ENCODE results near the gene SHISA7.

SHISA7 gene

DNA sequence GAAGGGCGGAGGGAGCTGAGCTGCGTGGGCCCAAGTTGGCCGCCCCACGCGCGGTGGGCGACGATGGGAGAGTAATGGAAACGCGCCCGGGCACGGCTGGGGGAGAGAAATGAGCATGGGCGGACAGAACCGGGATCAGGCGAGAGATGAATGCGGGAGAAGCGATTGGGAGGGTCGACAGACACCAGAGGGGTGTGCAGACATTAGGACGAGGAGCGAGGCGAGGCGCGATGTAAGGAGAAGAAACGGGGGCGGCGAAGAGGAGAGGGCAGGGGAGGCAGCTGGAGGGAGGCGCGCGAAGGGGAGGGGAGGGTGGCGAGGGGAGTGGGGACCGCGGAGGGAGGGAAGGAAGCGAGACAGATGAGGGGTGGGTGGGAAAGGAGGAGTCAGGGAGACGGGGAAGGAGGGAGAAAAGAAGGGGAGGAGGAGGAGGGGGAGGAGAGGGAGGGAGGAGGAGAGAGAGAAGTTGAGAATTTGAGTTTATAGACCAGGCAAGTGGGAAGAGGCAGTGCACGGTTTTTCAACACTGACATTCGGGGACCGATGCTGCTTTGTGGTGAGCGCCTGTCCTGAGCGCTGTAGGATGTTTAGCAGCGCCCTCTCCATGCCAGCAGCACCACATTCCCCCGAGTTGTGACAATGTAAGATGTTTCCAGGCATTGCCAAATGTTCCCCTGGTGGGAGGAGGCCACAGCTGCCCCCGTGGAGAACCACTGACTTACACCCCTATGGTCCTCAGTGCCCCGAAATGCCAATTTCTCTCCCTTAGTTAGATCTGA lies at the start of gene SHISA7:
TSS of gene SHISA7 (minus strand) at position 256 of the 779 bp plus-strand sequence. CDS start 437 bp downstream, outside the sequence.
- DNase-seq = no peak

- no peak for DNase-seq
Observed at GRCh38 chr19:55492362-55492944, 49.4 kb upstream of the SHISA7 start.

DNA sequence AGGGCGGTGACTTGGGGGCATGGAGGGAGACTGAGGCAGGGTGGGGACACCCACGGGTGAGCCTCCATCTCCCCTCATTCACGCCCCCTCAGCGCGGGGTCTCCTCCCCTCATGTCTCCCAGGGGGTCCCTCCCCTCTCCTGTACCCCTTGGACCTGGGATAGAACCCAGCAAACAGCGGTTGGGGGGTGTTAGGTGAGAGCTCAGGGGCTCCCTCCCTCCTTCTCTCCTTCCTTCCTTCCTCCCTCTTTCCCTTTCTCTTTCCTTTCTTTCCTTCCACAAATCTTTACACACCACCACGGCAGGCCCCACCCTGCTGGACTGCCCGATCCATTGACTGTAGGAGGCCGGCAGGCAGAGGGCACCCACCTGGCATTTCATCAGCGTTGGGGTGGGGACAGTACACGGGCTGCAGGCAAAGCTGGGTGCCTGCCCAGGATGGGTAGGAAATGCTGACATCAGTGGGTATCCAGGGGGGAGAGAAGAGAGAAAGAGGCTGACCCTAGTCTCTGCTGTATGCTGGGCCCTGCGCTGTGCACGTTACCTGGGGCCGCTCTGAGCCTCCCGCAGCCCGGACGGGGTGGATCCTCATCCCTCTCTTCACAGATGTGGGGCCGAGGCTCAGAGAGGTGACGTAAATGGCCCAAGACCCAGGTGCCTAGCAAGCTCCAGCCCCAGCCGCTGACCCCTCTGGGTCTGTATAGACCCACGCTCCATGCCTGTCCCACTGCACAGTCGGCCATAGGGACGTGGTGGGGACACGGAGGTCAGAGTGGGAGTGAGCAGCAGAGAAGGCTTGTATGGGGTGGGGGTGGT lies 48.7 kb upstream of the SHISA7 start:
- DNase-seq = no peak

DNA sequence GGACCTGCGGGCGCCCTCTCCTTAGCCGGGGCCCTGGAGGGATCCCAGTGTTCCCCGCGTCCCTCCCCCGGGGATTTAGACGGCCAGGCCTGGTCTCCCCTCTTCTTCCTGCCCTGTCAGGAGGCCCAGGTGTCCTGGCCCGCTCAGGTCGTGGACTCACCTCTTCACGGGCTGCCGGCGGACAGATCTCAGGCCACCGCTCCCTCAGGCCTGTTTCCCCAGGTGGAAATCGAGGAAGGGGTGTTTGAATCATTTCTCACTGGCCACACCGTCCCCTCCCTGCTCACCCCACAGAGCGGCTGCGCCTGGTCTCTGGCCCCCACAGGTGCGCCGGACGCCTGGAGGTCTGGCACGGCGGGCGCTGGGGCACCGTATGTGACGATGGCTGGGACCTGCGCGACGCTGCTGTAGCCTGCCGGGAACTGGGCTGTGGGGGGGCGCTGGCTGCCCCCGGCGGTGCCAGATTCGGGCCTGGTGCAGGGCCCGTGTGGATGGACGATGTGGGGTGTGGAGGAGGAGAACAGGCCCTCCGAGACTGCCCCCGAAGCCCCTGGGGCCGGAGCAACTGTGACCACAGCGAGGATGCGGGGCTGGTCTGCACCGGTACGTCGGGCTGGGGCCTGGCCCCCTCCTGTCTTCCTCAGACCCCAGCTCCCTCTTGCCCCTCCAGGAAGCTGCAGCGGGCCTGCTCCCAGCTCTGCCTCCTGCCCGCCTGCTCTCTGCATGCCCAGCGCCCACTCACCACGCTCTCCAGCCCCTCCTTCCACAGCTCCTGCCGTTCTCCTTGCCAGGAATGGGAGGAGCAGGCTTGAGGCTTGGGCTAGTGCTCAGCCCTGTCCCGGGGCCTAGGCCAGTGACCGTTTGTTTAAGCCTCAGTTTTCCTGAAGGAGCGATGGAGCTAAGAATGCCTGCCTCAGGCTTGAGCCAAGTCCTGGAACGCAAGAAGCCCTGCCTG lies 47.7 kb upstream of the SHISA7 start:
- DNase-seq = no peak

- DNase-seq = no peak
Observed at GRCh38 chr19:55489711-55490477, 46.8 kb upstream of the SHISA7 start.

DNA sequence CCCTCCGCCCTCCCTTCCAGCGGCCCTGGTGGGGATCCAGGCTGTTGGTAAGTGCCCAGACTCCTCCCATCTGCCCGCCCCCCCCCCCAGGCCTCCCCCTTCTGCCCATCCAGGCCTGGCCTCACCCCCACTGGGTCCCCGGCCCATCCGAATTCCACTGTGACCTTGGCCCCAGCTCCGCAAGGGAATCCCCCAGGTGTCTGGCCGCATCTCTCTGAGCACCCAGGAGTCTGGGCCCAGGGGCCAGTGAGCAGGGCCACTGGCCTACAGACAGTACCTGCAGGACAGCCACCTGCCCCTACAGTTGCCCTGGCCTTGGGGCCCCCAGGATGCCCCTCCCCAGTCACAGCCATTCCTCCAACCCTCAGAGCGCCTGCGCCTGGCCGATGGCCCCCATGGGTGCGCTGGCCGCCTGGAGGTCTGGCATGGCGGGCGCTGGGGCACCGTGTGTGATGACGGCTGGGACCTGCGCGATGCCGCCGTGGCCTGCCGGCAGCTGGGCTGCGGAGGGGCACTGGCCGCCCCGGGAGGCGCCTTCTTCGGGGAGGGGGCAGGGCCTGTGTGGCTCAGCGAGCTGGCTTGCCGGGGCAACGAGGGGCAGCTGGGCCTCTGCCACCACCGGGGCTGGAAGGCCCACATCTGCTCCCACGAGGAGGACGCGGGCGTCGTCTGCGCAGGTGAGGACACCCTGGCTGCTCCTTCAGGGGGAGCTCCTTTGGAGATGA lies 46.0 kb upstream of the SHISA7 start:
- DNase-seq = no peak

- no peak for DNase-seq
Observed at GRCh38 chr19:55487924-55488687, 45.0 kb upstream of the SHISA7 start, which contains the start of gene SSC5D. Gene SSC5D (plus strand): TSS chr19:55488436. CDS start chr19:55488590, 154 bp downstream.

GRCh38 chr19:55486971-55487923 lies 44.1 kb upstream of the SHISA7 start:
- DNase-seq = peak; percentile 40

DNA sequence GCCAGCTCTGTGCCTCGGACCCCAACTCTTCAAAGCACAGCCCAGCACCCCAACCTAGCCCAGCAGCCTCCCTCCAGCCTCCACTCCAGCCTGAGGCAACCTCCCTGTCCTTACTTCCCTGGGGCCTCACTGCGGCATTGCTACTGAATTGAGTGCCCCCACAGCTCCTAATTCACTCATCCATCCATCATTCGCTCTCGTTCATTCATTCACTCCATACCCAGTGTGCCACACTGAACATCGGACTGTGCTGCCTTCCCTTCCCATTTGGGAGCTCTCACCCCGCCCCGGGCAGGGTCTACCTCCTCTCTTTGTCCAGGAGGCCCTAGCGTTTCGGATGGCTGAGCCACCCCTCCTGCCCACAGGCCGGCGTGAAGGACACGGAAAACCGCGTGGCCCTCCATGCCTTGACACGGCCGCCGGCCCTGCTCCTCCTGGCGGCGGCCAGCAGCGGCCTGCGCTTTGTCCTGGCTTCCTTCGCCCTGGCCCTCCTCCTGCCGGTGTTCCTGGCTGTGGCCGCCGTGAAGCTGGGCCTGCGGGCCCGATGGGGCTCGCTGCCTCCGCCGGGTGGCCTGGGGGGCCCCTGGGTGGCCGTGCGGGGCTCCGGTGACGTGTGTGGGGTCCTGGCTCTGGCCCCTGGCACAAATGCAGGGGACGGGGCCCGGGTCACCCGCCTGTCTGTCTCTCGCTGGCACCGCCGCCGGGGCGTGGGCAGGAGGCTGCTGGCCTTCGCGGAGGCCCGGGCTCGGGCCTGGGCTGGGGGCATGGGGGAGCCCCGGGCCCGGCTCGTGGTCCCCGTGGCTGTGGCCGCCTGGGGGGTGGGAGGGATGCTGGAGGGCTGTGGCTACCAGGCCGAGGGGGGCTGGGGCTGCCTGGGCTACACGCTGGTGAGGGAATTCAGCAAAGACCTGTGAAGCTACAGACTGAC lies 43.2 kb upstream of the SHISA7 start:
- DNase-seq = no peak

GRCh38 chr19:55485439-55486011 lies 42.4 kb upstream of the SHISA7 start:
- DNase-seq = no peak

GRCh38 chr19:55484593-55485438 lies 41.7 kb upstream of the SHISA7 start, which contains the start of gene NAT14:
Gene NAT14 (plus strand): TSS chr19:55485188. CDS start chr19:55485709, 521 bp downstream.
- DNase-seq = peak; percentile 76

DNA sequence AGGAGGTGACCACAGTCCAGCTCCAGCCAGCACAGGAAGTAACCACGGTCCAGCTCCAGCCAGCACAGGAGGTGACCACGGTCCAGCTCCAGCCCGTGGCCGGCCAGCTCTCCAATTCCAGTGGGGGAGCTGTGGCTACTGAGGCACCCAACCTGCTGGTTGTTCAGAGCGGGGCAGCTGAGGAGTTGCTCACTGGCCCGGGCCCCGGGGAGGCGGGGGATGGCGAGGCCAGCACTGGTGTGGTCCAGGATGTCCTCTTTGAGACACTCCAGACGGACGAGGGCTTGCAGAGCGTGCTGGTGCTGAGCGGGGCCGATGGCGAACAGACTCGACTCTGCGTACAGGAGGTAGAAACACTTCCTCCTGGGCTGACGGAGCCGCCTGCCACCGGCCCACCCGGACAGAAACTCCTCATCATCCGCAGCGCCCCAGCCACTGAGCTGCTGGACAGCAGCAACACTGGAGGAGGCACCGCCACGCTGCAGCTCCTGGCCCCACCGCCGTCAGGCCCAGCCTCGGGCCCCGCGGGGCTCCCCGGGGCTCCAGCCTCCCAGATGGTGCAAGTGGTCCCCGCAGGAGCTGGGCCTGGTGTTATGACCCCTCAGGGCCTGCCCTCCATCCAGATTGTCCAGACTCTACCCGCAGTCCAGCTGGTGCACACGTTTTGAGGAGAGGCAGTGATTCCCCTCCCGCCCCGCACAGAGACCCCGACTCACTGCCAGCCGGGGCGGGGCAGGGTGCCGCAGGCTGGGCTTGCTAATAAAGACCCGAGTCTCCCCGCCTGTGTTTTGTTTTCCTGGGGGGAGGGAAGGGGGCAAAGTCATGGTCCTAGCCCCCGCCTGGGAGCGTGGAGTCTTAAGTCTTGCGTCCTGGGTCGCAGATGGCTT lies 40.8 kb upstream of the SHISA7 start:
- DNase-seq = no peak

GRCh38 chr19:55482967-55483705 lies 40.0 kb upstream of the SHISA7 start:
- no peak for DNase-seq
